Measurements from ENCODE around the gene CPLANE1. TPM values are rescaled to one million over a fixed set of nuclear protein-coding genes. Genes with fewer than 3 reads are reported as not detected.

The CPLANE1 gene
- total and polyA plus RNA-seq, 10 of the 15 experiments (the other 5 are each of a cell fraction or from before 2014, with no cell fraction given): 1.7 to 14.8 (median 6.7) TPM

DNA sequence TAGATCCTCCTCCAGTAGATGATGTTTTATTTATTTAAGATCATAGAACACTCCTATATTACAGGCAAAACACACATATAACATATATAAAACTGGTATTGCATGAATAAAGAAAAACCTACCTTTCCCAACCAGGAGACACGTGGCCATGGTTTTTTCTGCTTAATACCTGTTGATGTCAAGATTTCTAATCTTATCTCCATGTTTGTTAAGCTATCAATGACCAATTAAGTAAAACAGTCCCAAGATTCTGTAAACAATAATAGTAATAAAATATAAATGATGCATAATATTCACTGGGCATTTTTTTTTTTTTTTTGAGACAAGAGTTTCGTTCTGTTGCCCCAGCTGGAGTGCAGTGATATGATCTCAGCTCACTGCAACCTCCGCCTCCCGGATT lies 1.7 kb downstream of the CPLANE1 start:
- intact Hi-C loops (cut with micrococcal nuclease; ENCODE audit: unreplicated experiment): no loop called here
- H3K4me1 ChIP-seq (ENCODE audit: control insufficient read depth, insufficient read depth, low read length): 0 out of 2 replicates have a peak, but pooled peaks cover 3% of the 10 kb centered on the region
- H4K20me1 ChIP-seq (ENCODE audit: control insufficient read depth, insufficient read depth): no peaks in the 10 kb centered on the region
- no peaks in the 10 kb centered on the region for H3K9me3 ChIP-seq (replicated peaks; ENCODE audit: control insufficient read depth, insufficient read depth, low read length)
- ChIA-PET CTCF (interaction anchor here (0.6 kb wide), 1 partner anchor 88 kb away, joined by 3 read pairs; no protein-coding TSS in a partner anchor), RAD21 (ENCODE audit: unreplicated experiment) (interaction anchor here (0.6 to 0.7 kb wide), 2 partner anchors 9 to 132 kb away, joined by 3 to 4 read pairs; no protein-coding TSS in a partner anchor), POLR2A (interaction anchor here (0.7 to 1.3 kb wide), 3 partner anchors 53 to 188 kb away, joined by 4 to 5 read pairs (median 4); partner anchors contain the start of gene NUP155), SMC1A (ENCODE audit: uncharacterized antibody, unreplicated experiment) (interaction anchor here (0.6 to 1.3 kb wide), 2 partner anchors 25 to 212 kb away, joined by 3 read pairs; no protein-coding TSS in a partner anchor)
- H3K27ac ChIP-seq (ENCODE audit: control insufficient read depth, insufficient read depth): no peak overlapping the region
- FAIRE-seq: no peak
- TF ChIP-seq BMI1 (IDR thresholded peaks at IDR 0.05; ENCODE audit: borderline replicate concordance): no peak
- TF ChIP-seq, protein P1, sequence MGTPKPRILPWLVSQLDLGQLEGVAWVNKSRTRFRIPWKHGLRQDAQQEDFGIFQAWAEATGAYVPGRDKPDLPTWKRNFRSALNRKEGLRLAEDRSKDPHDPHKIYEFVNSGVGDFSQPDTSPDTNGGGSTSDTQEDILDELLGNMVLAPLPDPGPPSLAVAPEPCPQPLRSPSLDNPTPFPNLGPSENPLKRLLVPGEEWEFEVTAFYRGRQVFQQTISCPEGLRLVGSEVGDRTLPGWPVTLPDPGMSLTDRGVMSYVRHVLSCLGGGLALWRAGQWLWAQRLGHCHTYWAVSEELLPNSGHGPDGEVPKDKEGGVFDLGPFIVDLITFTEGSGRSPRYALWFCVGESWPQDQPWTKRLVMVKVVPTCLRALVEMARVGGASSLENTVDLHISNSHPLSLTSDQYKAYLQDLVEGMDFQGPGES (IDR thresholded peaks at IDR 0.05): no peak
- TF ChIP-seq, protein P2, sequence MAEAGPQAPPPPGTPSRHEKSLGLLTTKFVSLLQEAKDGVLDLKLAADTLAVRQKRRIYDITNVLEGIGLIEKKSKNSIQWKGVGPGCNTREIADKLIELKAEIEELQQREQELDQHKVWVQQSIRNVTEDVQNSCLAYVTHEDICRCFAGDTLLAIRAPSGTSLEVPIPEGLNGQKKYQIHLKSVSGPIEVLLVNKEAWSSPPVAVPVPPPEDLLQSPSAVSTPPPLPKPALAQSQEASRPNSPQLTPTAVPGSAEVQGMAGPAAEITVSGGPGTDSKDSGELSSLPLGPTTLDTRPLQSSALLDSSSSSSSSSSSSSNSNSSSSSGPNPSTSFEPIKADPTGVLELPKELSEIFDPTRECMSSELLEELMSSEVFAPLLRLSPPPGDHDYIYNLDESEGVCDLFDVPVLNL (IDR thresholded peaks at IDR 0.05; ENCODE audit: low read depth, low read length): no peak
- TF ChIP-seq SRF (IDR thresholded peaks at IDR 0.05; ENCODE audit: low read depth in 2 of 2, low read length in 2 of 2): no peak
- TF ChIP-seq NFYA (IDR thresholded peaks at IDR 0.05; ENCODE audit: borderline replicate concordance, low read depth, low read length): no peak
- TF ChIP-seq JUND (IDR thresholded peaks at IDR 0.05; ENCODE audit: low read depth, low read length): no peak
- no peak for TF ChIP-seq SREBF1 (IDR thresholded peaks at IDR 0.05; ENCODE audit: low read length)
- TF ChIP-seq ZNF24 (IDR thresholded peaks at IDR 0.05): no peak
- TF ChIP-seq TARDBP (IDR thresholded peaks at IDR 0.05; ENCODE audit: borderline replicate concordance): no peak
- no peak for TF ChIP-seq SMARCA5 (IDR thresholded peaks at IDR 0.05)
- TF ChIP-seq, protein P3, sequence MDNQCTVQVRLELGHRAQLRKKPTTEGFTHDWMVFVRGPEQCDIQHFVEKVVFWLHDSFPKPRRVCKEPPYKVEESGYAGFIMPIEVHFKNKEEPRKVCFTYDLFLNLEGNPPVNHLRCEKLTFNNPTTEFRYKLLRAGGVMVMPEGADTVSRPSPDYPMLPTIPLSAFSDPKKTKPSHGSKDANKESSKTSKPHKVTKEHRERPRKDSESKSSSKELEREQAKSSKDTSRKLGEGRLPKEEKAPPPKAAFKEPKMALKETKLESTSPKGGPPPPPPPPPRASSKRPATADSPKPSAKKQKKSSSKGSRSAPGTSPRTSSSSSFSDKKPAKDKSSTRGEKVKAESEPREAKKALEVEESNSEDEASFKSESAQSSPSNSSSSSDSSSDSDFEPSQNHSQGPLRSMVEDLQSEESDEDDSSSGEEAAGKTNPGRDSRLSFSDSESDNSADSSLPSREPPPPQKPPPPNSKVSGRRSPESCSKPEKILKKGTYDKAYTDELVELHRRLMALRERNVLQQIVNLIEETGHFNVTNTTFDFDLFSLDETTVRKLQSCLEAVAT (IDR thresholded peaks at IDR 0.05): no peak
- TF ChIP-seq TCF3 (IDR thresholded peaks at IDR 0.05; ENCODE audit: borderline replicate concordance, insufficient read depth, low read depth, low read length): no peak
- TF ChIP-seq SIX5 (IDR thresholded peaks at IDR 0.05; ENCODE audit: low read depth, low read length, severe bottlenecking): no peak
- TF ChIP-seq EP300 (IDR thresholded peaks at IDR 0.05; ENCODE audit: borderline replicate concordance in 1 of 2, control insufficient read depth in 1 of 2, low read depth in 2 of 2, low read length in 2 of 2): no peak
- TF ChIP-seq HDAC2 (IDR thresholded peaks at IDR 0.05): no peak
- no peak for TF ChIP-seq MYB (IDR thresholded peaks at IDR 0.05; ENCODE audit: borderline replicate concordance, low read depth, low read length)
- TF ChIP-seq ZZZ3 (IDR thresholded peaks at IDR 0.05; ENCODE audit: control insufficient read depth, insufficient read length, low read depth): no peak
- TF ChIP-seq, protein P4, sequence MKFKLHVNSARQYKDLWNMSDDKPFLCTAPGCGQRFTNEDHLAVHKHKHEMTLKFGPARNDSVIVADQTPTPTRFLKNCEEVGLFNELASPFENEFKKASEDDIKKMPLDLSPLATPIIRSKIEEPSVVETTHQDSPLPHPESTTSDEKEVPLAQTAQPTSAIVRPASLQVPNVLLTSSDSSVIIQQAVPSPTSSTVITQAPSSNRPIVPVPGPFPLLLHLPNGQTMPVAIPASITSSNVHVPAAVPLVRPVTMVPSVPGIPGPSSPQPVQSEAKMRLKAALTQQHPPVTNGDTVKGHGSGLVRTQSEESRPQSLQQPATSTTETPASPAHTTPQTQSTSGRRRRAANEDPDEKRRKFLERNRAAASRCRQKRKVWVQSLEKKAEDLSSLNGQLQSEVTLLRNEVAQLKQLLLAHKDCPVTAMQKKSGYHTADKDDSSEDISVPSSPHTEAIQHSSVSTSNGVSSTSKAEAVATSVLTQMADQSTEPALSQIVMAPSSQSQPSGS (IDR thresholded peaks at IDR 0.05; ENCODE audit: low read length): no peak
- TF ChIP-seq, protein P5, sequence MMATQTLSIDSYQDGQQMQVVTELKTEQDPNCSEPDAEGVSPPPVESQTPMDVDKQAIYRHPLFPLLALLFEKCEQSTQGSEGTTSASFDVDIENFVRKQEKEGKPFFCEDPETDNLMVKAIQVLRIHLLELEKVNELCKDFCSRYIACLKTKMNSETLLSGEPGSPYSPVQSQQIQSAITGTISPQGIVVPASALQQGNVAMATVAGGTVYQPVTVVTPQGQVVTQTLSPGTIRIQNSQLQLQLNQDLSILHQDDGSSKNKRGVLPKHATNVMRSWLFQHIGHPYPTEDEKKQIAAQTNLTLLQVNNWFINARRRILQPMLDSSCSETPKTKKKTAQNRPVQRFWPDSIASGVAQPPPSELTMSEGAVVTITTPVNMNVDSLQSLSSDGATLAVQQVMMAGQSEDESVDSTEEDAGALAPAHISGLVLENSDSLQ (IDR thresholded peaks at IDR 0.05): no peak
- no peak for DNase-seq (ENCODE audit: low read depth, low spot score)
- WGBS (ENCODE audit: insufficient coverage, insufficient replicate concordance, low lambda C conversion rate, missing lambda C conversion rate): 94% methylated on average over 4 of the region's 4 CpGs
- BruUV-seq (replicated peaks): no TSS peak
- no peak overlapping the region for H3K9ac ChIP-seq (ENCODE audit: control insufficient read depth, insufficient read depth, low read length)
- no peaks in the 10 kb centered on the region for H3K79me2 ChIP-seq (ENCODE audit: control insufficient read depth, insufficient read depth, low read length)
- no peak overlapping the region for H3K4me3 ChIP-seq
- no peak overlapping the region for H2AFZ ChIP-seq (ENCODE audit: control insufficient read depth, low read depth, low read length)
- no peak for ATAC-seq
- in situ Hi-C loops (cut with MboI): no loop called here
- no peaks in the 10 kb centered on the region for H3K36me3 ChIP-seq (ENCODE audit: control insufficient read depth in 2 of 2, insufficient read depth in 2 of 2, low read length in 1 of 2)
- H3K27me3 ChIP-seq (replicated peaks in 1 of 2; ENCODE audit: control insufficient read depth in 2 of 2, insufficient read depth in 2 of 2, low read length in 1 of 2): no peaks in the 10 kb centered on the region
- H3K4me2 ChIP-seq (ENCODE audit: control insufficient read depth, insufficient read depth): no peak overlapping the region; the same call in 1 of the 2 replicates
